ENCODE data around the gene SRSF6.
"Not testable (repeated sequence)": the region's sequence is repeated elsewhere in the genome, so short reads cannot be mapped to it uniquely, and the experiment has no call there.

The SRSF6 gene

GRCh38 chr20:43448748-43449535 is 8.8 kb upstream of the SRSF6 start:
- DNase-seq (ENCODE audit: low read depth): peak; percentile 26

GRCh38 chr20:43450841-43451799 is 6.6 kb upstream of the SRSF6 start:
- no peak for DNase-seq (ENCODE audit: low read depth)

- no peak for DNase-seq (ENCODE audit: low read depth)
Observed at GRCh38 chr20:43452404-43453126, 5.1 kb upstream of the SRSF6 start.

DNA sequence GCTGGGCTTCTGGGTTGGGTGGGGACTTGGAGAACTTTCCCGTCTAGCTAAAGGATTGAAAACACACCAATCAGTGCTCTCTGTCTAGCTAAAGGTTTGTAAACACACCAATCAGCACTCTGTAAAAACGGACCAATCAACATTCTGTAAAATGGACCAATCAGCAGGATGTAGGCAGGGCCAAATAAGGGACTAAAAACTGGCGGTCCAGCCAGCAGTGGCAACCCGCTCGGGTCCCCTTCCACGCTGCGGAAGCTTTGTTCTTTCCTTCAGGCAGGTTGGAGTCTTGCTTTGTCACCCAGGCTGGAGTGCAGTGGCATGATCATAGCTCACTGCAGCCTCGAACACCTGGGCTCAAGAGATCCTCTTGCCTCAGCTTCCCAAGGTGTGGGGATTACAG is 1.4 kb upstream of the SRSF6 start:
- DNase-seq (ENCODE audit: low read depth): not testable (repeated sequence)

DNA sequence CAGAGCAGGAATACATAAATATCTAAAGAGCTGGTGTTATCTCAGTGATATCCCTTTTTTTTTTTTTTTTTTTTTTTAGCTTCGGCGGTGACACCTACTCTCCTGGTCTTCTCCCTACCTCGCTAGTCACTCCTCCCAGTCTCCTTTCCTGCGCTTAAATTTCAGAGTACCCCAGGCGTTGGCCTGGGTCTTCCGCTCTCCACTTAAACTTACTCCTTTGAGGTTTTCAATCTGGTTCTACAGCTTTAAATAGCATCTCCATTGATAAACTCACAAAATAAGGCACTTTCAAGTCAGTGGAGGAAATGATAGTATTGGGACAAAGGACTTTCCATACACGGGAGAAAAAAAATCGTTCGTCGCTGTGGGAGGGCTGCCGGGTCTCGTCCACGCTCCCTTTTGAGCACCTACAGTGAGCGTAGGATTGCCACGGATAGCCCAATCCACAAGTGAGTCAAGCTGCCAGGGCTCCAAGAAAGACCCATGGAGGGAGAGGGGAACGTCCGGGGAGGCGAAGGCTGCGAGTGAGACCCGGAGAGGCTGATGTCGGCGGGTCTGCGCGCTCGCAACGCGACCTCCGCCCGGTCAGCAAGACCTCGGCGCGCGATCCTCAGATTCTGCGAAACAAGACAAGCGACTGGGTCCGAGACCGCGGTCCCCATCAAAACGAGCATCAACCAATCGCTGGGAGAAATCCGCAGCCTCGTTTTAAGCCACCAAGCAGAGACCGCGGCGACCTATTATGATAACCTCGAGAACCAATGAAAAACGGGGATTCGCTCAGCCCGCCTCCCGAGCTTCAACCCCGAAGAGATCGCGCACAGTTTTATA is 672 bp upstream of the SRSF6 start:
- DNase-seq (ENCODE audit: low read depth): peak; percentile 76

GRCh38 chr20:43458422-43458924 is 777 bp downstream of the SRSF6 start:
- peak; percentile 24 for DNase-seq (ENCODE audit: low read depth)

GRCh38 chr20:43459022-43459942 is 1.6 kb downstream of the SRSF6 start:
- no peak for DNase-seq (ENCODE audit: low read depth)

DNA sequence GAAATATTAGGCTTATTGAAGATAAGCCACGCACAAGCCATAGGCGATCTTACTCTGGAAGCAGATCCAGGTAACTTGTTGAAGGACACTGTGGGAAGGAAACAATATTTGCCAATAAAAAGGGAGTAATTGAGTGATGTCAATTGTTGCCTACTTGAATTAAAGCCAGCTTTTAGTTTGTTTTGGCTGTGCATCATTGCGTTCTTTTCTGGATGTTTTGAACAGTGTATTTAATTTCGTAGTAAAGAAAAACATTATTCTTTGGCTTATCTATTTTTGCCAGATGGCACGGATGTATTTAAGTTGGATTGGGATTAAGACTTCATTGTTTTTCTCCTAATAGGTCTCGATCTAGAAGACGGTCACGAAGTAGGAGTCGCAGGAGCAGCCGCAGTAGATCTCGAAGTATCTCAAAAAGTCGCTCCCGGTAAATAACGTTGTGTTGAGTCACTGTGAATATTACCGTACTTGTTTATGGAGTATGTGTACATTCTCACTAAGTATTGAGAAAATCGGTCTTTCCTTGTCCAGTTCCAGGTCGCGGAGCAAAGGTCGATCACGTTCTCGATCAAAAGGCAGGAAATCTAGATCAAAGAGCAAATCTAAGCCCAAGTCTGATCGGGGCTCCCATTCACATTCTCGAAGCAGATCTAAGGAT is 2.6 kb downstream of the SRSF6 start:
- DNase-seq (ENCODE audit: low read depth): no peak

DNA sequence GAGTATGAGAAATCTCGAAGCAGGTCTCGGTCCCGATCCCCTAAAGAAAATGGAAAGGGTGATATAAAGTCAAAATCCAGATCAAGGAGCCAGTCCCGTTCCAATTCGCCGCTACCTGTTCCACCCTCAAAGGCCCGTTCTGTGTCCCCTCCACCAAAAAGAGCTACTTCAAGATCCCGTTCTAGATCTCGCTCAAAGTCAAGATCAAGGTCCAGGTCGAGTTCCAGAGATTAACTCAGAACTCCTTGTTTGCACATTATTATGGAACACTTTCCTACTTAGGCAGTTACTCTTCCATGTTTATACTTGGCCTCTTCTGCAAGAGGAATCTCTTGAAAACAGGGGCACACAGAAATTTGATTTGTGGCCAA is 3.1 kb downstream of the SRSF6 start:
- DNase-seq (ENCODE audit: low read depth): no peak

DNA sequence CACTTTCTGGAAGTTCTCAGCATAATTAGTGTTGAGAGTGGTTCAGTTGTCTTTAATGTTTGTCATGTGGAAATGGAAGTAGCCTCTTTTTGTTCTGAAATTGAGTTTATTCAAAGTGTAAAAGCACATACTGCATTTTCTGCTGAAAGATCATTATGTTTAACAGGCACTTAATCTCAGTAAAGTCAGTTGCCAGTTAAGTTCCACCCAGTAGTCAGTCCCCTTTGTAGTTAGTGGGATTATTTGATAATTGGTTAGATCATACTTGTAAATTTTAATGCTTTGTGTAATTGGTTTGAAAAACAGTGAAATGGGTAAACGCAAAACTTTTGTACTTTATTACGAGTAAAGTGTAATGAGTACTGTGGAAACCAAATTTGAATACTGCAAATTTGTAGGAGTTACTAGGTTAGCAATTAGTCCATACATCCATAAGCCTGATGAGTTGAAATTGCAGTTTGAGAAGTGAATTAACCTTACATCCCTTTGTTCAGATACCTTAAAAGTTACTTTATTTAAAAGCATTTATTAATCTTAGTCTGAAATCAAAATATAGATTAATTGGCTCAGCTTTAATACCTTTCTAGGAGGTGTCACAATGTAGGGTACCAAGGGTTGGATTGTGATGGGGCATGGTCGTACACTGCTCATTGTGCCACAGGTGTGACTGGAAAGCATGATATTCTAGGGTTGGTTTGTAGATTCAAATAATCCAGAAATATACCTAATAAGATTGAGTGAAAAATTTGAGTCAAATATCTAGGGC is 4.4 kb downstream of the SRSF6 start:
- no peak for DNase-seq (ENCODE audit: low read depth)

DNA sequence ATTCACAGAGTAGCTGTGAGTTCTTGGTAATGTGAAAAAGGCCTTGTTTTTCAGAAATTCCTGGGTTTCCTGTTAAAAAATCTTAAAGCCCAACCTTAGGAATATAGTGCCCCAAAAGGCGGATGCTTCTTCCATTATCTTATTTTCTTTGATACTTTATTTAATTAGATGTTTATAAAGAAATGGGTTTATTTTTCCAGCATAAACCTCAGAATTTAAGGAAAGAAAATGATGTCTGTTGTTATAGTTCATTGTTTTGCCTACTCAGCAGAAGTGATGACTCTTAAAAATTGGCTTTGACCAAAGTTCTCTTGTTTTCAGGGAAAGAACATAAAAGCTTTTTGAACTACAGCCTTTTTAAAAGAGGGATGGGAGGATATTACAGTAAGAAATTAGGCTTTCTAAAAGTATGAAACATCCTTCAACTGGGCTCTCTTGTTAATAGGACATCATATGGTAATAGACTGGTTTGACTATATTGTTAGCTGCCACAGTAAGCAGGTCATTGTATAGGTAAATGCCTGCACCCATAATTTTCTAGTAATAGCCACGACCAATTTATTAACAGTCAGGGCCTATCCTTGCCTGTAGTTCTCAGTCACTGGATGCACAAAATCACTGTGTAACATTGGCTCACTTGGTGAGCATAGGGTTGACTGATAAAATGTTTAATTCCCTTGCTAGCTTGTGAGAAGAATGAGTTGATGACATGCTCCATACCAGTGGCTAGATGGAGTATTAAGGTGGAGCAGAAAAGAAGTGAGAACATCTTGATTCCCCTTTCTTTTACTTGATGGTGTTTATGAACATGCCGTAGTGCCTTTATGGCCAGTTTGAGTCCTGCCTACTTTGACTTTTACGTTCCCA is 5.2 kb downstream of the SRSF6 start:
- no peak for DNase-seq (ENCODE audit: low read depth)

GRCh38 chr20:43463527-43464218 is 6.0 kb downstream of the SRSF6 start:
- DNase-seq (ENCODE audit: low read depth): no peak

DNA sequence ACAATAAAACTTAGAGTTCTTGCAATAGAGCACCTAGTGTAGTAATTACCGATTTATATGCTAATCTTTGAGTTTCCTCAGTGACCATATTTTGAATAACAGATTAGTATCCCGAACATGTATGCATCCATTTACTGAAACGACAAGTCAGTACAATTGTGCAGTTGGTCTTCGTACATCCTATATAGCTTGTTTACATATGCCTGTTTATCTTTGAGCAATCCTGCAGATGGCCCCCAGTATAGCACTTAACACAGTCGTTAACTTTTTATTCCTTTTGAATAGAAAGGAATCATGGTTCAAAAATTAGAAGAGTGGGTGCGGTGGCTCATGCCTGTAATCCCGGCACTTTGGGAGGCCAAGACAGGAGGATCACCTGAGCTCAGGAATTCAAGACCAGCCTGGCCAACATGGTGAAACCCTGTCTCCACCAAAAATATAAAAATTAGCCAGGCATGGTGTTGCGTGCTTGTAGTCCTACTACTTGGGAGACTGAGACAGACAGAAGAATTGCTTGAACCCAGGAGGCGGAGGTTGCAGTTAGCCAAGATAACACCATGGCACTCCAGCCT is 6.6 kb downstream of the SRSF6 start:
- DNase-seq (ENCODE audit: low read depth): no peak

DNA sequence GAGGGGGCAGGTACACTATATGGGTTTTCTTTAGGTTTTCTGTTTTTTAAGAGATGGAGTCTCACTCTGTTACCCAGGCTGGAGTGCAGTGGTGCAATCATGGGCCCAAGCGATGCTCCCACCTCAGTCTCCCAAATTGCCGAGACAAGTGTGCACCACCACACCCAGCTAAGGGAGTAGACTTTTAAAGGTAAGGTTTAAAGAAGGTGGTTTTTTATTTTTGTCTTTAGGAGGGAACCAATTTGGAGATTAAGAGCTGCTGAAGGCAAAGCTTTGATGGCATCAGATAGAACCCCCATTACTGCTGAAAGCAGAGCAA is 7.9 kb downstream of the SRSF6 start:
- no peak for DNase-seq (ENCODE audit: low read depth)

- DNase-seq (ENCODE audit: low read depth): no peak
Observed at GRCh38 chr20:43467589-43467988, 9.9 kb downstream of the SRSF6 start.

DNA sequence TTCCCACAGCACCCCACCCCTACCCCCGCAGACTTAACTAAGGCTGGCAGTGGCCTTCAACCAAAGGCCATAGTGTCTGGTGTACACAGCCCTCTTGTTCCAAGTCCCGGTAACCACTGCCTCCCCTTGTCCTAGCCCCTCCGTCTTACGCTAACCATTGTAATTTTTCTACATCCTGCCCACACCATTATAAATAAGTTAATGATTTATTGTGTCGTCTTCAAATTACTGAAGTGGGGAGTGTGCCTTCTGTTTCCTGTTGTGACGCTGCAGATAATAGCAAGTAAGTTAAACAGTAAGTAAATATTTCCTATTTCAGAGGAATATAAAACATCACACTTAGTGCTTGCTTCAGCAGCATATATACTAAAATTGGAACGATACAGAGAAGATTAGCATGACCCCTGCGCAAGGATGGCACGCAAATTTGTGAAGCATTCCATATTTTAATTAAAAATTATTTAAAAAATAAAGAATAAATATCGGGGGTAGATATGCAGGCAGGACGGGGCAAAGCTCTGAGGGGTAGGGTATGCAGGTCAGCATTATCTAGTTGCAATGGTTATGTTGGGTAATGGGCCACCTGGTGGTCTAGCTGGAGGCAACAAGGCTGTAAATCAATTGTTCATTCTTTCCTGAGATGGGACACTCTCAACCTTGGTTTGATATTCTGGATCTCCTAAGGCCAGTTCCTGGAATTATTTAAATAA is 15.1 kb downstream of the SRSF6 start:
- no peak for DNase-seq (ENCODE audit: low read depth)

DNA sequence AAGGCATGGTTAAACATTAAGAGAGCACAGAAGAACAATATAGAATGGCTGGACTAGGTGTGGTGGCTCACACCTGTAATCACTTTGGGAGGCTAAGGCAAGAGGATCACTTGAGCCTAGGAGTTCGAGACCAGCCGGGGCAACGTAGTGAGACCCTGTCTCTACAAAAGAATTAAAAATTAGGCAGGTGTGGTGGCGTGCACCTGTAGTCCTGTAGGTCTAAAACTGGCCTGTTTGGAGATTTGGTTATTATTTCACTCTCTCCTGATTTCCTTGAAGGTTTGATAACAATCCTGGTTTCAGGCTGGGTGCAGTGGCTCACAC is 15.6 kb downstream of the SRSF6 start:
- DNase-seq (ENCODE audit: low read depth): no peak

Measured in activated gamma-delta T cell treated with anti-CD3 and anti-CD28 coated beads, Interleukin-2, amount 50 U/mL, for 16 hours (primary cell).